Measurements from ENCODE around the gene ZCCHC14.
"Not testable (repeated sequence)": the region's sequence is repeated elsewhere in the genome, so short reads cannot be mapped to it uniquely, and the experiment has no call there.

Gene ZCCHC14

GRCh38 chr16:87362828-87363559, 129.8 kb downstream of the ZCCHC14 start:
- DNase-seq (ENCODE audit: low read depth in 2 of 2) = not testable (repeated sequence)

- DNase-seq (ENCODE audit: low read depth in 2 of 2) = no peak
Measured at GRCh38 chr16:87361916-87362619, 130.8 kb downstream of the ZCCHC14 start.

GRCh38 chr16:87360862-87361610, 131.8 kb downstream of the ZCCHC14 start:
- DNase-seq (ENCODE audit: low read depth in 2 of 2) = no peak

- DNase-seq (ENCODE audit: low read depth in 2 of 2) = no peak
Measured at GRCh38 chr16:87359121-87359520, 133.7 kb downstream of the ZCCHC14 start.

GRCh38 chr16:87358696-87359095, 134.1 kb downstream of the ZCCHC14 start:
- DNase-seq (ENCODE audit: low read depth in 2 of 2) = no peak

- no peak for DNase-seq (ENCODE audit: low read depth in 2 of 2)
Measured at GRCh38 chr16:87358250-87358649, 134.6 kb downstream of the ZCCHC14 start.

GRCh38 chr16:87356491-87356853, 136.4 kb downstream of the ZCCHC14 start:
- no peak for DNase-seq (ENCODE audit: low read depth in 2 of 2)

Data from activated CD8-positive, alpha-beta memory T cell treated with anti-CD3 and anti-CD28 coated beads for 4 hours (primary cell).